GM19025 (cell line): ENCODE measurements around the gene ANKRD22.

Experiments used
- ATAC-seq: cut with Tn5 transposase; IDR thresholded peaks from one replicate; pipeline ENCODE4 v1.9.1; 2021; ENCODE audit warnings: mild to moderate bottlenecking, low read depth, moderate library complexity; ENCODE audit not compliant: unreplicated experiment

Gene ANKRD22

GRCh38 chr10:88879534-88880281, 28.1 kb upstream of the ANKRD22 start, which contains the start of gene STAMBPL1:
Gene STAMBPL1, plus strand, starts transcription at chr10:88880245. Its CDS starts 21,464 bp downstream, at chr10:88901709.
- peak; percentile 44 for ATAC-seq

GRCh38 chr10:88877298-88877697, 25.7 kb upstream of the ANKRD22 start:
- no peak for ATAC-seq

GRCh38 chr10:88875081-88875480, 23.4 kb upstream of the ANKRD22 start:
- no peak for ATAC-seq

GRCh38 chr10:88874281-88874680, 22.6 kb upstream of the ANKRD22 start:
- ATAC-seq: no peak

- no peak for ATAC-seq
Measured at GRCh38 chr10:88873757-88874156, 22.1 kb upstream of the ANKRD22 start.

- no peak for ATAC-seq
Measured at GRCh38 chr10:88870089-88870488, 18.4 kb upstream of the ANKRD22 start.

- ATAC-seq: no peak
Measured at GRCh38 chr10:88866454-88866853, 14.8 kb upstream of the ANKRD22 start.

- no peak for ATAC-seq
Measured at GRCh38 chr10:88865281-88865876, 13.7 kb upstream of the ANKRD22 start.

GRCh38 chr10:88861036-88861435, 9.4 kb upstream of the ANKRD22 start:
- no peak for ATAC-seq

GRCh38 chr10:88858491-88858890, 6.8 kb upstream of the ANKRD22 start:
- ATAC-seq: no peak

GRCh38 chr10:88857831-88858230, 6.2 kb upstream of the ANKRD22 start:
- ATAC-seq: no peak

GRCh38 chr10:88854684-88855083, 3.0 kb upstream of the ANKRD22 start:
- no peak for ATAC-seq

- no peak for ATAC-seq
Measured at GRCh38 chr10:88853155-88853881, 1.7 kb upstream of the ANKRD22 start.

GRCh38 chr10:88852327-88852726, 683 bp upstream of the ANKRD22 start:
- ATAC-seq: no peak

GRCh38 chr10:88850712-88851111, 932 bp downstream of the ANKRD22 start:
- ATAC-seq: no peak

GRCh38 chr10:88849234-88849633, 2.4 kb downstream of the ANKRD22 start:
- no peak for ATAC-seq

- ATAC-seq: no peak
Measured at GRCh38 chr10:88848499-88848898, 3.1 kb downstream of the ANKRD22 start.

- ATAC-seq: no peak
Measured at GRCh38 chr10:88843171-88843570, 8.5 kb downstream of the ANKRD22 start.

- ATAC-seq: no peak
Measured at GRCh38 chr10:88841316-88842111, 10.1 kb downstream of the ANKRD22 start.

GRCh38 chr10:88840881-88841280, 10.8 kb downstream of the ANKRD22 start:
- ATAC-seq: no peak

GRCh38 chr10:88840104-88840503, 11.5 kb downstream of the ANKRD22 start:
- ATAC-seq: no peak
